T-cell (primary cell): ENCODE data around the gene NT5DC2. TPM values are rescaled to one million over a fixed set of nuclear protein-coding genes. Genes with fewer than 3 reads are reported as not detected.

ENCODE experiments used
- ATAC-seq, 4 experiments: fragments of 200-7000 bp in 3 of 4; fragments of 150-1000 bp in 1 of 4; cut with Tn5 transposase; replicated peaks in 1 of 4; 1 replicate in 3 of 4; 2 replicates in 1 of 4; pipeline ENCODE4 v1.10.0; 2021; ENCODE audit warnings: moderate library complexity in 3 of 4, mild to moderate bottlenecking in 2 of 4, moderate number of reproducible peaks in 1 of 4
- CTCF ChIA-PET, 2 donors: fragments of 300-600 bp; sonication (Branson Sonifier 250); formaldehyde crosslinking; loops; one replicate each; lab custom pipeline; 2022; ENCODE audit warnings: antibody characterized with exemption in 2 of 2; lab: Charles Lee
- POLR2A ChIA-PET, 2 donors: fragments of 300-600 bp; sonication (Branson Sonifier 250); formaldehyde crosslinking; loops; one replicate each; lab custom pipeline; 2022; ENCODE audit warnings: antibody characterized with exemption in 2 of 2; lab: Charles Lee
- DNase-seq, 35 experiments: peaks; one replicate each; pipeline versions ENCODE4 v3.0.0 to v3.0.0-alpha.2; 2013 to 2023
- H3K27ac ChIP-seq: one replicate; pipeline ENCODE4 v1.5.1; 2013; ENCODE audit warnings: low read length
- H3K27me3 ChIP-seq, 2 experiments: replicated peaks in 1 of 2; 1 replicate in 1 of 2; 2 replicates in 1 of 2; pipeline versions ENCODE4 v1.6.1 to v1.7.0; 2013; ENCODE audit warnings: low read length in 1 of 2, mixed read lengths in 1 of 2; ENCODE audit not compliant: control insufficient read depth in 2 of 2, insufficient read depth in 2 of 2; ENCODE audit errors: extremely low read depth in 1 of 2
- H3K36me3 ChIP-seq, 2 donors: 1 replicate in 1 of 2; 2 replicates in 1 of 2; pipeline versions ENCODE4 v1.6.1 to v1.7.0; 2013; ENCODE audit warnings: low read length in 1 of 2; ENCODE audit not compliant: control insufficient read depth in 2 of 2, insufficient read depth in 1 of 2; ENCODE audit errors: extremely low read depth in 1 of 2
- H3K4me1 ChIP-seq, 2 experiments: 1 replicate in 1 of 2; 2 replicates in 1 of 2; pipeline versions ENCODE4 v1.6.1 to v1.7.0; 2013; ENCODE audit warnings: low read length in 2 of 2, mixed read lengths in 1 of 2; ENCODE audit not compliant: insufficient read depth in 2 of 2, control insufficient read depth in 1 of 2; ENCODE audit errors: extremely low read depth in 1 of 2
- H3K4me3 ChIP-seq, 2 donors: 1 replicate in 1 of 2; 2 replicates in 1 of 2; pipeline versions ENCODE4 v1.5.1 to v1.7.0; 2013; ENCODE audit warnings: mild to moderate bottlenecking in 2 of 2, low read length in 1 of 2, moderate library complexity in 1 of 2; ENCODE audit not compliant: control insufficient read depth in 1 of 2; ENCODE audit errors: extremely low read depth in 1 of 2
- H3K9me3 ChIP-seq: 2 replicates; pipeline ENCODE4 v1.7.0; 2013
- H3K27ac Mint-ChIP-seq, 2 donors: one replicate each; pipeline ENCODE4 v1.8.0; 2020 to 2021; ENCODE audit warnings: mild to moderate bottlenecking in 2 of 2, mixed read lengths in 2 of 2
- H3K27me3 Mint-ChIP-seq, 2 donors: one replicate each; pipeline ENCODE4 v1.8.0; 2021 to 2022; ENCODE audit warnings: mixed read lengths in 2 of 2
- H3K36me3 Mint-ChIP-seq: one replicate; pipeline ENCODE4 v1.8.0; 2021; ENCODE audit warnings: mixed read lengths
- H3K4me1 Mint-ChIP-seq, 3 donors: one replicate each; pipeline ENCODE4 v1.8.0; 2020 to 2022; ENCODE audit warnings: mixed read lengths in 3 of 3, mild to moderate bottlenecking in 1 of 3
- H3K4me3 Mint-ChIP-seq, 3 donors: one replicate each; pipeline ENCODE4 v1.8.0; 2020 to 2022; ENCODE audit warnings: mild to moderate bottlenecking in 3 of 3, mixed read lengths in 3 of 3, moderate library complexity in 3 of 3
- H3K9me3 Mint-ChIP-seq, 3 donors: one replicate each; pipeline ENCODE4 v1.8.0; 2020 to 2022; ENCODE audit warnings: mixed read lengths in 3 of 3
- WGBS: methylation state at CpG from one replicate; pipeline ENCODE4 v1.1.5; 2013; ENCODE audit warnings: missing lambda C conversion rate; ENCODE audit not compliant: insufficient coverage; 5-methylcytosine and 5-hydroxymethylcytosine counted together
- total RNA-seq, 35 experiments: library from RNA in 6 of 35; stranded (reverse) in 6 of 35; fragments of 120-200 nt in 1 of 35; gene quantifications; one replicate each; pipeline versions ENCODE4 v1.2.1 to v1.2.4 and lab custom pipeline; 2013 to 2026

NT5DC2 gene
- total RNA-seq, 5 donors from 2014 or later (not counting 1 experiment from before 2014, with no cell fraction given), result 1.9 to 10.9 (median 7.4) TPM

DNA sequence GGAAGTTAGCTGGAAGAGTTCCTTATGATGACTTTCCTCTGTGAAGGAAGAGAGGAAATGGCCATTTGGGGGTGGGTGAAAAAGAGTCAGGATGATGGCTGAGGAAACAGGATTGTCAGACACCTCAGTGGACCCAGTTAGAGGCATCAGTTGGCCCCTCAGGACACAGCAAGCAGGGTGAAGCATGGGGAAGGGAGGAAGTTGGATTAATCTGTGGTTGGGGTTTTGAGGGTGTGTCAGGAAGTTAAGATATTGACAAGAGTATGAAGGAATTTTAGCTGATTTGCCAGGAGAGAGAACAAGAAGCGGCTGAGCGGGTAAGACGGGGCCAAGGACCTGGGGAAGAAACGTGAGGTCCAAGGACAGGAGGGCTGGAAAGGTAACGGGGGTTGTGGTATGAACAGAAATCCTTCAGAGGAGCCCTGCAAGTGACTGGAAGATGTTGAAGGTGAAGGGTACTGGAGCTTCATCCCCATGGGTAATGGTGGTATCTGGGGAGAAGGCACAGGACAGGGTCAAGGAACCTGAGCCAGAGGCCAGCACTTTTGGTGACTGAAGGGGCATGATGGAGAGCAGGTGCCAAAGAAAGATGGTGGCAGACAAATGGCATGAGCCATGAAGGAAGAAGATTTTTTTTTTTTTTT lies 5.5 kb upstream of the NT5DC2 start:
- Histone ChIP-seq H3K4me3 (no peak overlapping the region), H3K4me1 (peaks cover 22 to 43% of the 10 kb centered on the region in 2 experiments), H3K27ac (no peak overlapping the region), H3K36me3 (peaks cover 0 to 2% of the 10 kb centered on the region in 2 donors), H3K9me3 (no peaks in the 10 kb centered on the region), H3K27me3 (peaks cover 0 to 7% of the 10 kb centered on the region in 2 experiments)
- Mint-ChIP-seq H3K9me3 (no peaks in the 10 kb centered on the region), H3K27ac (peak overlapping the region; percentile 88 to 92), H3K27me3 (no peaks in the 10 kb centered on the region), H3K36me3 (peaks cover 25% of the 10 kb centered on the region), H3K4me3 (peak overlapping the region; percentile 34 to 100 (median 96)), H3K4me1 (peaks cover 48 to 56% (median 52%) of the 10 kb centered on the region in 3 donors)
- ChIA-PET POLR2A (no interaction called here), CTCF (no interaction called here)
- 94% methylated on average over 5 of the region's 5 CpGs for WGBS
- ATAC-seq (no peak), DNase-seq (no peak)

GRCh38 chr3:52537726-52538421 lies 4.2 kb upstream of the NT5DC2 start:
- CTCF ChIA-PET, result interaction anchor here in 1 of 2 donors (0.7 kb wide), 1 partner anchor 47 kb away, joined by 4 read pairs; no protein-coding TSS in a partner anchor

GRCh38 chr3:52537165-52537620 lies 3.5 kb upstream of the NT5DC2 start:
- no peak for ATAC-seq
- peak overlapping the region; percentile 76 to 91 for H3K4me3 ChIP-seq
- H3K4me1 ChIP-seq, result peaks cover 22 to 57% of the 10 kb centered on the region in 2 experiments
- peaks cover 0 to 20% of the 10 kb centered on the region in 2 experiments for H3K27me3 ChIP-seq
- H3K36me3 Mint-ChIP-seq, result peaks cover 25% of the 10 kb centered on the region
- peak overlapping the region; percentile 96 to 100 (median 99) for H3K4me3 Mint-ChIP-seq
- no peaks in the 10 kb centered on the region for H3K9me3 ChIP-seq
- no peak for DNase-seq
- H3K36me3 ChIP-seq, result peaks cover 0 to 2% of the 10 kb centered on the region in 2 donors
- no peaks in the 10 kb centered on the region for H3K9me3 Mint-ChIP-seq
- peaks cover 52 to 61% (median 57%) of the 10 kb centered on the region in 3 donors for H3K4me1 Mint-ChIP-seq
- H3K27ac Mint-ChIP-seq, result peak overlapping the region; percentile 98 to 99
- WGBS, result 20% methylated on average over 1 of the region's 6 CpGs
- H3K27ac ChIP-seq, result peak overlapping the region; percentile 58
- ChIA-PET POLR2A (no interaction called here), CTCF (interaction anchor here in 1 of 2 donors (0.7 kb wide), 1 partner anchor 46 kb away, joined by 4 read pairs; no protein-coding TSS in a partner anchor)
- H3K27me3 Mint-ChIP-seq, result no peaks in the 10 kb centered on the region

More at GRCh38 chr3:52537726-52538421, 4.2 kb upstream of the NT5DC2 start:
- H3K9me3 ChIP-seq, result no peaks in the 10 kb centered on the region
- peaks cover 0 to 13% of the 10 kb centered on the region in 2 experiments for H3K27me3 ChIP-seq
- POLR2A ChIA-PET, result no interaction called here
- DNase-seq (peak in 1 of 35 experiments; percentile 12), ATAC-seq (no peak)
- Mint-ChIP-seq H3K36me3 (peaks cover 25% of the 10 kb centered on the region), H3K27me3 (no peaks in the 10 kb centered on the region), H3K9me3 (no peaks in the 10 kb centered on the region), H3K4me1 (peaks cover 48 to 56% (median 52%) of the 10 kb centered on the region in 3 donors), H3K27ac (peak overlapping the region; percentile 98 to 99), H3K4me3 (peak overlapping the region; percentile 96 to 100 (median 99))
- H3K36me3 ChIP-seq, result peaks cover 0 to 2% of the 10 kb centered on the region in 2 donors
- peak overlapping the region in 1 of 2 donors; percentile 76 for H3K4me3 ChIP-seq
- 71% methylated on average over 5 of the region's 7 CpGs for WGBS
- peaks cover 22 to 51% of the 10 kb centered on the region in 2 experiments for H3K4me1 ChIP-seq
- no peak overlapping the region for H3K27ac ChIP-seq

- ATAC-seq (peak; percentile 90 to 92 (median 92)), DNase-seq (peak; percentile 90 to 99 (median 97))
- peak within 1 kb of the TSS; percentile 96 to 100 (median 99) for H3K4me3 Mint-ChIP-seq
- ChIA-PET CTCF (interaction anchor here in 1 of 2 donors (0.6 to 1.0 kb wide), 3 partner anchors 9 to 1037 kb away, joined by 3 read pairs; partner anchors contain the start of gene DCAF1), POLR2A (interaction anchor here (0.6 kb wide), 2 partner anchors 37 to 784 kb away, joined by 3 to 5 read pairs; no protein-coding TSS in a partner anchor)
- Histone ChIP-seq H3K27ac (peak within 1 kb of the TSS; percentile 58), H3K4me1 (peaks cover 22 to 62% of the 10 kb centered on the region in 2 experiments), H3K36me3 (peaks cover 0 to 2% of the 10 kb centered on the region in 2 donors), H3K4me3 (peak within 1 kb of the TSS; percentile 76 to 91), H3K27me3 (peaks cover 0 to 25% of the 10 kb centered on the region in 2 experiments), H3K9me3 (no peaks in the 10 kb centered on the region)
- H3K27me3 Mint-ChIP-seq, result no peaks in the 10 kb centered on the region
- H3K27ac Mint-ChIP-seq, result peak within 1 kb of the TSS; percentile 98 to 99
- peaks cover 52 to 61% (median 55%) of the 10 kb centered on the region in 3 donors for H3K4me1 Mint-ChIP-seq
- no peaks in the 10 kb centered on the region for H3K9me3 Mint-ChIP-seq
- WGBS, result 0% methylated on average over 60 of the region's 65 CpGs
- peaks cover 21% of the 10 kb centered on the region for H3K36me3 Mint-ChIP-seq
Measured at GRCh38 chr3:52536369-52537164, 2.9 kb upstream of the NT5DC2 start, which contains the start of gene UQCC5. TSS of gene UQCC5 (plus strand) at chr3:52536605. CDS start at chr3:52536756, 151 bp downstream.

GRCh38 chr3:52536112-52536368 lies 2.4 kb upstream of the NT5DC2 start:
- Histone ChIP-seq H3K4me1 (peaks cover 22 to 62% of the 10 kb centered on the region in 2 experiments), H3K27ac (no peak overlapping the region), H3K4me3 (peak overlapping the region; percentile 22 to 33), H3K9me3 (no peaks in the 10 kb centered on the region), H3K36me3 (peaks cover 0 to 2% of the 10 kb centered on the region in 2 donors), H3K27me3 (peaks cover 0 to 25% of the 10 kb centered on the region in 2 experiments)
- Mint-ChIP-seq H3K27me3 (no peaks in the 10 kb centered on the region), H3K9me3 (no peaks in the 10 kb centered on the region), H3K36me3 (peaks cover 17% of the 10 kb centered on the region), H3K4me1 (peaks cover 52 to 60% (median 55%) of the 10 kb centered on the region in 3 donors), H3K4me3 (peak overlapping the region; percentile 96 to 100 (median 99)), H3K27ac (peak overlapping the region in 1 of 2 donors; percentile 84)
- ChIA-PET POLR2A (interaction anchor here (0.6 kb wide), 2 partner anchors 36 to 784 kb away, joined by 3 to 5 read pairs; no protein-coding TSS in a partner anchor), CTCF (interaction anchor here (0.6 to 1.0 kb wide), 4 partner anchors 9 to 1036 kb away, joined by 3 to 5 read pairs (median 3); partner anchors contain the start of gene DCAF1 (in 1 of the 2))
- WGBS, result 0% methylated on average over 6 of the region's 9 CpGs
- ATAC-seq (no peak), DNase-seq (no peak)
